Measurements from ENCODE around the gene GABRB1. TPM values are rescaled to one million over a fixed set of nuclear protein-coding genes. Genes with fewer than 3 reads are reported as not detected.

The GABRB1 gene
- total RNA-seq, 4 donors from 2014 or later = 0.13 TPM; not detected in 3

DNA sequence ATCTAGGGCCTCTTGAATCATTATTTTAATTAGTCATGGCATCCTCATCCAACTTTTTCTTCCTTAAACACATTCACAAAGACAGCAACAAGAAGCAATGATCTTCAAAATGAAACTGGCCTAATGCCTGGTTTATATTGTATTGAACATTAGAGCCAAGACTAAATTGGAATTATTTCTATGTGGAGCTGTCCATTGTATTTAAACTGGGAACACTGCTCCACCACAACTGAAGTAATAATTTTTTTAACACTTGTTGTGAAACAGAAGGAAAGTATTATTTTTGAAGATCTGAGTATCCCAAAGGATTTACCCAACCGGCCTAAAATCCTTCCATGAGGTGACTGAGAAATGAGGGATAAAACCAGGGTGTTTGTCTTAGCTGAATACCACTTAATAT is 6.9 kb downstream of the GABRB1 start:
- H3K27me3 ChIP-seq = peaks cover 0 to under 1% (median 0%) of the 10 kb centered on the region in 4 donors
- DNase-seq (ENCODE audit: extremely low spot score) = no peak
- intact Hi-C loops (cut with DNase I) = loop anchor here (10.0 kb wide), 1 partner anchor 193 kb away; no protein-coding TSS in a partner anchor
- no peak overlapping the region for H3K4me3 ChIP-seq
- 26% methylated on average over 1 of the region's 1 CpG for WGBS
- no peaks in the 10 kb centered on the region for H3K36me3 ChIP-seq
- no peak overlapping the region for H3K27ac ChIP-seq (replicated peaks in 1 of 4)
- no peaks in the 10 kb centered on the region for H3K4me1 ChIP-seq
- no peaks in the 10 kb centered on the region for H3K9me3 ChIP-seq
- TF ChIP-seq, protein P1, sequence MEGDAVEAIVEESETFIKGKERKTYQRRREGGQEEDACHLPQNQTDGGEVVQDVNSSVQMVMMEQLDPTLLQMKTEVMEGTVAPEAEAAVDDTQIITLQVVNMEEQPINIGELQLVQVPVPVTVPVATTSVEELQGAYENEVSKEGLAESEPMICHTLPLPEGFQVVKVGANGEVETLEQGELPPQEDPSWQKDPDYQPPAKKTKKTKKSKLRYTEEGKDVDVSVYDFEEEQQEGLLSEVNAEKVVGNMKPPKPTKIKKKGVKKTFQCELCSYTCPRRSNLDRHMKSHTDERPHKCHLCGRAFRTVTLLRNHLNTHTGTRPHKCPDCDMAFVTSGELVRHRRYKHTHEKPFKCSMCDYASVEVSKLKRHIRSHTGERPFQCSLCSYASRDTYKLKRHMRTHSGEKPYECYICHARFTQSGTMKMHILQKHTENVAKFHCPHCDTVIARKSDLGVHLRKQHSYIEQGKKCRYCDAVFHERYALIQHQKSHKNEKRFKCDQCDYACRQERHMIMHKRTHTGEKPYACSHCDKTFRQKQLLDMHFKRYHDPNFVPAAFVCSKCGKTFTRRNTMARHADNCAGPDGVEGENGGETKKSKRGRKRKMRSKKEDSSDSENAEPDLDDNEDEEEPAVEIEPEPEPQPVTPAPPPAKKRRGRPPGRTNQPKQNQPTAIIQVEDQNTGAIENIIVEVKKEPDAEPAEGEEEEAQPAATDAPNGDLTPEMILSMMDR (IDR thresholded peaks at IDR 0.05) = no peak
- no peak for TF ChIP-seq EP300 (IDR thresholded peaks at IDR 0.05)

DNA sequence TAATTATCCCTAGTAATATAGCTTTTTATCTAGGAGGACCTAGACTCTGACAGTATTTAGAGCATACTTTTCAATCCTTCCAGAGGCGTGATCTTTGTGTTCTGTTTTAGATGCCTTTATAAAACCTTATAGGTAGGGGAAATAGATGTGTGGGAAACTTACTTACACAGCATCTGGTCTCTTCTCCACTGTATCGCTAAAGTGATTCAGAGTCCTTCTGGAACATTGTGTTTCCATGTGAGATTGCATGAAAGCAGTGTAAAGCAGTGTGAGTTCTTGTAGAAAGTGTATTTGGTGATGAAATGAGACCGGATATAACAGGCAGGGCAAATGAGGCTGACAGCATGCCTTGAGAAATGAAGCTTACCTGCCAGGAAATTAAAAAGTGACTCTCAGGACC is 9.5 kb downstream of the GABRB1 start:
- Histone ChIP-seq H3K4me1 (no peaks in the 10 kb centered on the region), H3K9me3 (no peaks in the 10 kb centered on the region), H3K36me3 (no peaks in the 10 kb centered on the region), H3K27ac (replicated peaks in 1 of 4) (no peak overlapping the region), H3K27me3 (no peaks in the 10 kb centered on the region), H3K4me3 (no peak overlapping the region)
- no peak for TF ChIP-seq POLR2A (IDR thresholded peaks at IDR 0.05; ENCODE audit: low read depth)
- TF ChIP-seq, protein P1 (IDR thresholded peaks at IDR 0.05) = no peak
- no peak for TF ChIP-seq EP300 (IDR thresholded peaks at IDR 0.05)
- TF ChIP-seq POLR2AphosphoS5 (IDR thresholded peaks at IDR 0.05) = no peak
- 93% methylated on average over 3 of the region's 3 CpGs for WGBS
- intact Hi-C loops (cut with DNase I) = no loop called here
- no peak for DNase-seq (ENCODE audit: extremely low spot score)

DNA sequence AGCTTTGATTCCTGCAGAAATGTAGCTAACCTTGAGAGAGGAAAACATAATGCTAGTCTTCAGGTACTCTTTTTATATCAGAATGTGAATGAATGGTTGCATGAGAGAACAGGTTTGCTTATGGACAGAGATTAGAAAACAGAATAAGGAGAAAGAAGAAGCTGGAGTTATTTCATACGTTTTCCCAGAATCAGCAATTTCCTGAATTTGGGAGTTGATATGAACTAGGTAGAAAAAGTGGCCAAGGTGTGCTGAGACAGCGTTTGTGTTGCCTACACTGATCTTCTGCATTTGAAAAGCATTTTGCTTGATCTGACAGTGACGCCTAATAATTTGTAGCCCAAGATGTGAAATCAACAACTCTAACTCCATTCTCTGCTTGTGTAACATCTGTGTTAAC is 12.5 kb downstream of the GABRB1 start:
- intact Hi-C loops (cut with DNase I) = no loop called here
- Histone ChIP-seq H3K4me1 (no peaks in the 10 kb centered on the region), H3K27me3 (no peaks in the 10 kb centered on the region), H3K9me3 (no peaks in the 10 kb centered on the region), H3K4me3 (no peak overlapping the region), H3K36me3 (no peaks in the 10 kb centered on the region), H3K27ac (replicated peaks in 1 of 4) (no peak overlapping the region)
- DNase-seq (ENCODE audit: extremely low spot score) = no peak
- TF ChIP-seq, protein P1 (IDR thresholded peaks at IDR 0.05) = no peak
- no peak for TF ChIP-seq EP300 (IDR thresholded peaks at IDR 0.05)
- TF ChIP-seq POLR2A (IDR thresholded peaks at IDR 0.05; ENCODE audit: low read depth) = no peak
- no peak for TF ChIP-seq POLR2AphosphoS5 (IDR thresholded peaks at IDR 0.05)
- 73% methylated on average over 3 of the region's 3 CpGs for WGBS

DNA sequence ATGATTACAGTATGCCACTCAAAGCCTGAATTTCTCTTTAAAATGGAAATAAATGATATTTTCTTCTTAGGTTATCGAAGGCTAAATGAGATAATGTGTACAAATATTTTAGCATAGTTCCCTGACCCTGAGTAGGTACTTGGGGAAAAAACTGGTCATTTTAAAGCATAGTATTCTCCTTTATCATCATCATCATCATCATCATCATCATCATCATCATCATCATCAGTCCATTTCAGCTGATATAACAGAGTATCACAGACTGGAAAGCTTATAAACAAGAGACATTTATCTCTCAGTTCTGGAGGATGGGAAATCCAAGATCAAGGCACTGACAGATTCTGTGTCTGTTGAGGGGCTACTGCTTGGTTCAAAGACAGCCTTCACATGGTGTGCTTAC is 13.9 kb downstream of the GABRB1 start:
- intact Hi-C loops (cut with DNase I) = no loop called here
- no peak overlapping the region for H3K27ac ChIP-seq (replicated peaks in 1 of 4)
- DNase-seq (ENCODE audit: extremely low spot score) = no peak
- no peaks in the 10 kb centered on the region for H3K36me3 ChIP-seq
- TF ChIP-seq POLR2A (IDR thresholded peaks at IDR 0.05; ENCODE audit: low read depth) = no peak
- TF ChIP-seq, protein P1 (IDR thresholded peaks at IDR 0.05) = no peak
- TF ChIP-seq EP300 (IDR thresholded peaks at IDR 0.05) = no peak
- no peak for TF ChIP-seq POLR2AphosphoS5 (IDR thresholded peaks at IDR 0.05)
- no peak overlapping the region for H3K4me3 ChIP-seq
- no peaks in the 10 kb centered on the region for H3K9me3 ChIP-seq
- 86% methylated on average over 1 of the region's 1 CpG for WGBS
- H3K4me1 ChIP-seq = no peaks in the 10 kb centered on the region
- H3K27me3 ChIP-seq = no peaks in the 10 kb centered on the region

DNA sequence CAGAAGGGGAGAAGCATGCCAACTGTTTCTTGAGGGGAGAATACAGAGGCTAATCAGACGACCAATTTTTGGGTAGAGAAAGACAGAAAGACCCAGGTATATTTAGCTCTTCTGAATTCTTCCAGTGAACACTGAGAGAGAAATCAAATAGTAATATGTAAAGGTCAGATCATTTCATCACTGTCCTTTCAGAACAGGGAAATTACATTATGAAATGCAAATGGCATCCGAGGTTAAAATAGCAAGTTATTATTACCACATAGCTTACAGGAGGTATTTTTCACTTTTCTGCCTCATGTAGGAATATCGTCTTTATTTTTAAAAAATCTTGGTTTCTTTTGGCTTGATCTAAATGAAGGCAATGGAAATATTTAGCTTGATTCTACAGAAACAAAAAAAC is 18.0 kb downstream of the GABRB1 start:
- no peaks in the 10 kb centered on the region for H3K4me1 ChIP-seq
- H3K27me3 ChIP-seq = no peaks in the 10 kb centered on the region
- H3K36me3 ChIP-seq = no peaks in the 10 kb centered on the region
- intact Hi-C loops (cut with DNase I) = no loop called here
- TF ChIP-seq, protein P1 (IDR thresholded peaks at IDR 0.05) = no peak
- no peak for TF ChIP-seq POLR2A (IDR thresholded peaks at IDR 0.05; ENCODE audit: low read depth)
- no peak for TF ChIP-seq POLR2AphosphoS5 (IDR thresholded peaks at IDR 0.05)
- no peak for TF ChIP-seq EP300 (IDR thresholded peaks at IDR 0.05)
- WGBS = 45% methylated on average over 3 of the region's 3 CpGs
- no peak for DNase-seq (ENCODE audit: extremely low spot score)
- no peaks in the 10 kb centered on the region for H3K9me3 ChIP-seq
- no peak overlapping the region for H3K4me3 ChIP-seq
- H3K27ac ChIP-seq (replicated peaks in 1 of 4) = no peak overlapping the region
